Kidney glomerular epithelial cell (primary cell): ENCODE results near the gene C10orf71.

Experiments
- DNase-seq: peaks from one replicate; lab custom pipeline; 2025; lab: John Stamatoyannopoulos, UW

The C10orf71 gene

DNA sequence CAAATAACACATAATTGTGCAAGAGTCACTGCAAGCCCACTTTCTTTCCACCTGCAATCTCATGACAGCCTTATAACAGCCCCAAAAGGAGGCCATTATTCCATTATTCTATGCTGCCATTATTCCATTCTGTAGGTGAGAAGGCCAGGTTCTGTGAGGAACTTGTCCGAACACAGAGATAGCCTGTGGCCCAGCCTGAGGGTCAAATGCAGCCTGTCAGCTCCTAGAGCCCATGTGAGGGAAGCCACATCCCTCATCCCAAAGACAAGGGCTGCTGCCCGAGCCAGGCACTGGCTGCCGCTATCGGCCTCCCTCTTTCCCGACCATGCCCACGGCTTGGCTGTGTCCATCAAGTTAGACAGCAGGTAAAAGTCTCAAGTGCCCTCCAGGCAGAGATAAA, 24.1 kb upstream of the C10orf71 start:
- no peak for DNase-seq

DNA sequence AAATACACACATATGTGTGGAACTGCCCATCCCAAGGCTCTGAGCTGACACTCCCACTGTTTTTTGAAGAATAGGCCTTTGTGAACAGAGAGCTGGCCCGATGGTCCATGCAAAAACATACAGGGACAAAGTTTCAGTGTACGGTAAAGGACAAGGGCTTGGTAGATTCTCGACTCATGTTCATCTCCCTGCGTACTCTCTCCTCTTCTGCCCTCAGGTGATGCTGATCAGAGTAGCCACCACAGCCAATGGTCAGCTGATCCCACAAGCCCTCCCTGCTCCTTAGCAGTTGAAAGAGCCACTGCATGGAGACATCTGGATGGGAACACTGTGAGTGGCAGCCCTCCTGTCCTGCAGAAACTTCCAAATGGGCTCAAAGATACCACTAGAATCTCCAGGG, 23.1 kb upstream of the C10orf71 start:
- DNase-seq: no peak

- DNase-seq: no peak
Observed at GRCh38 chr10:49276596-49276995, 22.4 kb upstream of the C10orf71 start.

GRCh38 chr10:49277973-49278372, 21.0 kb upstream of the C10orf71 start:
- DNase-seq: no peak

- no peak for DNase-seq
Observed at GRCh38 chr10:49278497-49278981, 20.4 kb upstream of the C10orf71 start.

DNA sequence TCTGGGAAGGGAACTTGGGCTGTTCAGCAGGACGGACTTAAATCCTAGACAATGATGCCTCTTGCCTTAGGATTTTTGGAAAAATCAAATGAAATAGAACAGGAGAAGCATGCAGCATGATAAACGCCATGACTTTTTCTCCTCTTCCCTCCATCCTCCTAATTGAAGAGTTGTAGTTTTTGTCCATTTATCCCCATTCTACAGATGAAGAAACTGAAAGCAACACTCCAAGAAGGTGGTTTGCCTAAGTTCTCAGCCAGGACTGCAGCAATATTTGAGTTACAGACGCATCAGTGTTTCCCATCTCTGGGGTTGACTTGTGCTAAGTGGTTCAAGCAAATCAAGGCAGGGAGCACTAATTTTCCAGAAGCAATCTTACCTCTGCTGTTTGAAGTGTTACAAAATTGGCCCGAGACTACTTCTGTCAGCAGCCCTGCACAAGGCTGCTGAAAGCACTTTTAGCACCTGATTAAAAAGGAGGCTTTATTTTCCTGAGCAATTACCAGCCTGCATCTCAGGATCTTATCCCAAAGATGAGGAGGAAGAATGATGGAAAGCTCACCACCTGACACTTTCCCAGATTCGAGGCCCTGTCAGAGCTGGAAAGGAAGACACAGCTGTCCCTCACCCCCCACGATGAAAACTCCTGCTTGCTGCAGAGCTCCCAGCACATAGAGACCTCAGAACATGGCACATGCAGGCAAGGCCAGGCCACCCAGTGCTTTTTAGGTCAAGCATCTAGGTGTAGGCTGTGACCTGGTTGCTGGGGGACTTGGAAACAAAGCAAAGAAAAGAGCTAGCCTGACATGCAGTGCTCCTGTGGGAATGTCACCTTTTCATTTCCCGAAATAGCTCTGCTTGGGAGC, 19.7 kb upstream of the C10orf71 start:
- DNase-seq: no peak

DNA sequence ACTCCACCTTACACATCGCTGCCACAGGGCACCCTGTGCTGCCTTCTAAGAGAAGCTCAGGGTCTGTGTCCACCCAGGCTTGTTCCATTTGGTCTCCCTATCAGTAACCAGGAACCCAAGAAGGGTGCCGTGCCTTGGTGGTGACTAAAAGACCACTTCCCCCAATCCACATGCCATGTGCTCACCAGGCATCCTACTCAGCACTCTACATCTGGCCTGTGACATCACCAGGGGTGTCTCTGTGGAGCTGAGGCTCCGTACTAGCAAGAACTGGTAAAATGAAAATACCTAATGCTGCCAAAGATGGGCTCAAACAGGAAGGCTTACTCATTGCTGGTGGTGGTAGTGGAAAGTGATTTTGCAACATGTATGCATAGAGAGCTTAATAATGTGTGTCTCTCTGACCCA, 19.0 kb upstream of the C10orf71 start:
- DNase-seq: no peak

- DNase-seq: no peak
Observed at GRCh38 chr10:49281461-49281860, 17.5 kb upstream of the C10orf71 start.

DNA sequence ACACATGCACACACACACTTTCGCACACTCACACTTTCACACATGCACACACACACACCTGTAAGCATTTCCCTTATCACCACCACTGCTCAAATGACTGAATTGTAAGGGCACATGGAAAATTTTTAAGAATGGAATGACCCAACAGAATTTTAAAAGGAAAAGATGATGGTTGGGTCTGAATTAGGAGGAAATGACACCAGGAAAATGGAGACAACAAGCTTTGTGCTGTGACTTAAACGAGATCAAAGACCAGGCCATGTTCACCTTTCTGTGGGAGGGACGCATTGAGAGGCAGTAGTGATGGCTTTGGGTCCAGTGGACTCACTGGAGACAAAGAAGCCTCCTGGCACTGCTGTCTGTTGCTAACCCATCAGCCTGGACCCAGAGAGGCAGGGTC, 16.7 kb upstream of the C10orf71 start:
- DNase-seq: no peak

DNA sequence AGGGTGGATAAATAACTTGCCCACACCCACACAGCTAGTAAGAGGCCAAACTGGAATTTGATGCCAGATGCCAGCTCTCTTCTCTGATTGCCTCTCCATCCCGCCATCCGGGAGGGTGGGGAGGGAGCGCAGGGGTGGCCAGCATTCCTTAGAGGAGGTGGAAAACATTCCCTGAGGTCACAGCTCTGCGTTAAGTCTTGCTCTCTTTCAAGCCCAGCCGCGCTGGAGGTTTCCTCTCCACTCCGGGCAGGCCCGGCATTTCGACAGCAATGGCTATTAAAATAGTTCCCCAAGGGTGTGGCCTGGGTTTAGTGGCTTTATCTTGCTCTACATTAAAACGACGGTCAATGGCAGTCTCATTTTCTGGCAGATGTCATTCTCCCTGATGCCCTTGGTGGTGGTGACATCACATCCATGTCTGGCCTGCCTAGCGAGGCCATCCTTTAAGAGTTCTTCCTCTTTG, 16.1 kb upstream of the C10orf71 start:
- no peak for DNase-seq

DNA sequence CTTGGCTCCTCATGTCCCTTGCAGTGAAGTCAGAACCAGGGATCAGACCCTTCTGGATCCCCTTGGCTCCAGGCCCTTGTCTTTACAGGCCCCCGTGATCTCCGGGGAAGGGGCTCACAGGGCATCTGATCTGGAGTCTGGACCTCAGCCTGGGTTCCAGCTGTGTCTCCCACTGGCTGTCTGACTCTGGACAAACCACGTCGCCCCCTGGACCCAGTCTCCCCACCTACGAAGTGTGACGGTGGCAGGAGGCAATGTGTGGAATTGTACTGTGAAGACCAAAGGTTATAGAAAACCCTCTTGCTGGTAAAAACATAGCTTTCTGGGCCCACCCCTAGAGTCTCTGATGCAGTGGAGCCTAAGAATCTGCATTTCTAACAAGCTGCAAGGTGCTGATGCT, 15.5 kb upstream of the C10orf71 start:
- no peak for DNase-seq

- no peak for DNase-seq
Observed at GRCh38 chr10:49284356-49284755, 14.6 kb upstream of the C10orf71 start.

GRCh38 chr10:49285232-49285631, 13.7 kb upstream of the C10orf71 start:
- DNase-seq: no peak

DNA sequence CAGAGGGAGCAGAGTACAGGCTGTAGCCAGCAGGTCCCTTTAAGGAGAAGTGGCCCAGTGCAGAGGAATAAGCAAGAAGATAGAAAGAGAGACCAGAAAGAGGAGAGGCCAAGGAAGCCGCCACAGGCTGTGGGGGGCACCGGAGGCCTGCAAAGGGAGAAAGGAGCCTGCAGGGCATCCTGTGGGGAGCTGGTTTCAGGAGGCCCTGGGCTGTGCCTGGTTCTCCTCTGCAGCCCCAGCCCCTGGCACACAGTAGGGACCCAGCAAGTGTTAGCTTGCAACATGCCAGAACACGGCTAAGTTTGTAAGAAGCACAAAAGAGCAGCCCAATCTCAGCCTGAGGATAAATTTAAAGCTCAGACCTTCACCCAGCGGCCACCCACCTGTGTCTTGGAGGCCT, 12.3 kb upstream of the C10orf71 start:
- DNase-seq: no peak

GRCh38 chr10:49287689-49288340, 11.2 kb upstream of the C10orf71 start:
- DNase-seq: no peak

- DNase-seq: no peak
Observed at GRCh38 chr10:49288341-49289065, 10.5 kb upstream of the C10orf71 start.

DNA sequence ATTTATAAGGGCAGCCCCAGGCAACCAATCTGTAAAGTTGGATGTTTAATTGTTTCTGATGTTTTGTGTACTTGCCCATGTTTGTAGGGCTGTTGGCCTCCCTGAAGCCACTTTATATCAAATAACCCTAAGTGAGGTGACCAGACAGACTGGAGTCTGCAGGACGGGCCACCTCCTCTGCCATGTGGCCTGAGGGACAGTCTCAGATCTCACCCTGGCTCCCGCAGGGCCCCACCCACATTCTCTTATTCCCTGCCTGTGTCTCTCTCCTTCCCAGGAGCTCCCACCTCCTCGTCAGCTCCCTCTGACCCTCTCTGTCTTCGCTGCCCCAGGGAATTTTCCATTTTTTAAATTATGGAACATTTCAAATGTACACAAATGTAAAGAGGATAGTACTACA, 9.5 kb upstream of the C10orf71 start:
- DNase-seq: no peak

DNA sequence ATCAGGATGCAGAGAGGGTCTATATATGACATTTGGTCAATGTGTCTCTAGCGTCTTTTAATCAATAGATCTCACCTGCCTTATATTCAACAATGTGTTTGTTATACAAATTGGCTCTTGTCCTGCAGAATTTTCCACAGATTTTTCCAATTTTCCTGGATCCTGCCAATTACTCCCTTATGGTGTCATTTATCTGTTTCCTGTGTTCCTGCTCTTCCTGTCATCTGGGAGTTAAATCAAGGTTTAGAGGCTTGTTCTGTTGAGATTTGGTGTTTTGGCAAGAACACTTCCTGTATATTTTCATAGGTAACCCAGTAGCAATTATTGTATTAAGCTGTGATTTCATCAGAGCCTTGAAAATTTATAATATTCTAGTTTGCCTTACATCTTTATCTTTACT, 8.8 kb upstream of the C10orf71 start:
- DNase-seq: no peak

- DNase-seq: no peak
Observed at GRCh38 chr10:49290607-49291006, 8.4 kb upstream of the C10orf71 start.

DNA sequence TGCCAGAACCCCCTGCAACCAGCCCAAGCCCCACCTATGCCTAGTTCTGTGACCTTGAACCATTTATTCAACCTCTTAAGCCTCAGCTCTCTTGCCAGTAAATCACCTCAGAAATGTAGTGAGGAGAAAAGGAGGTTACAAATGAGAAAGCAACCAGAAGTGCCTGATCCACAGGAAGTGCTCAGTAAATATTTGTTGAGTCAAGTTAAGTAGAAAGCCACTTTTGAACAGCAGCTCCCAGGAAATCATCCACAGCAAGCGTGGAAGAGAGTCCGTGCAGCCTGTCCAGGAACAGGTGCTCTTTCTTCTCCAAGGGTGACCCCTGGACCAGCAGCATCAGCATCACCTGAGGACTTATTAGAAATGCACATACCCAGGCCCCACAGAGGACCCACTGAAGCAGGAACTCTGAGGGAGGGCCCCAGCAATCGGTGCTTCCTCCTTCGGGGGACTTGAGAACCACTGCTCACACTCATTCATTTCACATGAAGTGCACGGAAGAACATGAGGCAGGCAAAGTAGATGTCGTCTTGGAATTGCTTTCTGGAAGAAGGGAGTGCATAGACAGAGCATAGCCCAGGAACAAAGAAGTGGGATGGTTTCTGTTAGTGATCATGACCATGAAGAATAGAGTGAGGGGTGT, 6.3 kb upstream of the C10orf71 start:
- DNase-seq: no peak

DNA sequence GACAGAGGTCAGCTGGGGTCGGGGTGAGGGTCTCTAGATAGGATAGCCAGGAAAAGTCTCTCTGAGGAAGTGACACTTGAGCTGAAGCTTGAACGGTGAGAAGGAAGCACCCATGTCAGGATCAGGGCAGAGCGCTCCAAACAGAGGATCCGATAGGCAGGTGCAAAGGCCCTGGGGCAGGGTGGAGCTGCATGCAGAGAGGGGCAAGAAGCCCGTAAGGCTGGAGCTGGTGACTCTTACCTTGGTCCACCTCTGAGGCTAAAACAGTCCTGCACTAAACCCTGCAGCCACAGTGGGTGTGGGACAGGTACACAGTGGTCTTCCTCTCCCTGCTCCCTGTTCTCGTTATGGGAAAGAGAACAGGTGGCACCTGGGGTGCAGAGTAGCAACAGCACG, 5.8 kb upstream of the C10orf71 start:
- DNase-seq: no peak

DNA sequence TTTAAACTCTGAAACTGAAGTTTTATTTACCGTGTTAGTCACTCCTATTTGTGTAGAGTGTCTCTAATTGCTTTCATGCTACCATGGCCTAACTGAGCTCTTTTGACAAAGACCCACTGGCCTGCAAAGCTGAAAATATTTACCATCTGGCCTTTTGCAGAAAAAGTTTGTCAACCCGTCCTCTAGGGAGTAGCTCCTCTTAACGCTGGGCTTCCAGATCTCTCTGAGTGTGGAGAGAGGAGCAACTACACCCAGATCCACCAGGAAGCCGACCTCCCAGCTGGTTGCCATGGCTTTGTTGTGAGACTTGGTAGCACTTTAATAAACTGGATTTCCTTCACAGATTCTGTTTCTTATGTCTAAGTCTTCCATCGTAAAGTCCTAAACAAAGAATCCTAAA, 4.2 kb upstream of the C10orf71 start:
- DNase-seq: no peak
